Measurements from ENCODE around the gene HSF2. TPM values are rescaled to one million over a fixed set of nuclear protein-coding genes. Genes with fewer than 3 reads are reported as not detected.

HSF2 gene
- total RNA-seq, 2 experiments from 2014 or later = 18.1 to 20.6 TPM

DNA sequence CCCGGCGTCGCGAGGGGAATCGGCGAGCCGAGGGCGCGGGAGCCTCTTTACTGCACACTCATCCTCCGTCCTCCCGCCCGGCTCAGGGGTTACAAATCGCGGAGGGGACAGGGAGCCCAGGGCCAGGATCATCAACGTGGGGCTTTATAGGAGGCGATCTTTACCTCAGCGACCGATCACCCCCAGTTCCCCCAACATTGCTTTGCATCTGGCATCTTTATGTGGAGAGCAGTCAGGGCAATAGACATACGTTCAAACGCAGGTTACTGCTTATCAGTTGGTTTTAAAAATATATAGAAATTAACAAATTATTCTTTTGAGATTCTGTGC, 634 bp downstream of the HSF2 start:
- Mint-ChIP-seq H3K27ac (peak overlapping the region; percentile 96), H3K4me3 (peak overlapping the region; percentile 94), H3K9me3 (ENCODE audit: low read depth) (no peaks in the 10 kb centered on the region), H3K4me1 (peaks cover 48% of the 10 kb centered on the region), H3K27me3 (no peaks in the 10 kb centered on the region), H3K36me3 (ENCODE audit: low read depth) (peaks cover 9% of the 10 kb centered on the region)
- CTCF ChIA-PET = interaction anchor here (1.4 kb wide), 1 partner anchor 130 kb away, joined by 4 read pairs; no protein-coding TSS in a partner anchor
- POLR2A ChIA-PET = interaction anchor here (1.5 kb wide), 1 partner anchor 71 kb away, joined by 13 read pairs; the partner anchor contains the start of gene SERINC1
- intact Hi-C loops (cut with DNase I, micrococcal nuclease) = loop anchor here in 1 of 2 experiments (1.0 kb wide), 1 partner anchor 8 kb away; no protein-coding TSS in a partner anchor
- ATAC-seq (no peak), DNase-seq (peak; percentile 51)

- ChIA-PET CTCF (interaction anchor here (0.7 to 1.6 kb wide), 3 partner anchors 12 to 17 kb away, joined by 3 to 5 read pairs (median 4); no protein-coding TSS in a partner anchor), POLR2A (no interaction called here)
- Mint-ChIP-seq H3K9me3 (ENCODE audit: low read depth) (no peaks in the 10 kb centered on the region), H3K4me1 (peaks cover 49% of the 10 kb centered on the region), H3K36me3 (ENCODE audit: low read depth) (peaks cover 9% of the 10 kb centered on the region), H3K4me3 (peak overlapping the region; percentile 94), H3K27ac (peak overlapping the region; percentile 96), H3K27me3 (no peaks in the 10 kb centered on the region)
- ATAC-seq (no peak), DNase-seq (no peak)
- intact Hi-C loops (cut with DNase I, micrococcal nuclease) = loop anchor here in 1 of 2 experiments (1.0 kb wide), 1 partner anchor 8 kb away; no protein-coding TSS in a partner anchor
These were observed 1.1 kb downstream of the HSF2 start for GRCh38 chr6:122400462-122401089.

GRCh38 chr6:122401104-122401503, 1.7 kb downstream of the HSF2 start:
- no peak for ATAC-seq

DNA sequence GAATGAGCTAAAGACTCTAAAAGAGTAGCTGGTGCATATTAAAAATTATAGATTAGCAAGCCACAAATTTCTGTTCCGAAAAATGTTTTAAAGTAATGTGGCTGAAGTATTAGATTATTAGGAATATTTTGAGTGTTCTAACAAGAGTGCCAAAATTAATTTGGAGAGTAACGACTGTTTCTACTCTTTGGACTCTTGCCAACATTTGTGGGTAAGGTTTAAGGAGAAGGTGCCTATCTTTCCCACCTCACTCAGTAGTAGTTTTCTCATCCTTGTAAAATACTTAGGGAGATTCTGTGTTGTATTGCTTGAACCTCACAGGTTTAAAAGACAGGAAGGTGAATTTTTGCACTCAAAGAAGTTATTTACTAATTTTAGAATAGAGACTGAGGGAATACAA, 5.0 kb downstream of the HSF2 start:
- DNase-seq (no peak), ATAC-seq (no peak)
- intact Hi-C loops (cut with DNase I, micrococcal nuclease) = no loop called here
- peaks cover 7% of the 10 kb centered on the region for H3K9me3 Mint-ChIP-seq (ENCODE audit: low read depth)
- H3K36me3 Mint-ChIP-seq (ENCODE audit: low read depth) = peaks cover 38% of the 10 kb centered on the region
- no peak overlapping the region for H3K27ac Mint-ChIP-seq
- peaks cover 77% of the 10 kb centered on the region for H3K4me1 Mint-ChIP-seq
- ChIA-PET POLR2A (no interaction called here), CTCF (interaction anchor here (1.1 to 2.9 kb wide), 4 partner anchors 10 to 22 kb away, joined by 3 to 8 read pairs (median 4); no protein-coding TSS in a partner anchor)
- no peaks in the 10 kb centered on the region for H3K27me3 Mint-ChIP-seq
- H3K4me3 Mint-ChIP-seq = no peak overlapping the region

More at GRCh38 chr6:122401104-122401503, 1.7 kb downstream of the HSF2 start:
- Mint-ChIP-seq H3K4me3 (peak overlapping the region; percentile 94), H3K4me1 (peaks cover 55% of the 10 kb centered on the region), H3K9me3 (ENCODE audit: low read depth) (no peaks in the 10 kb centered on the region), H3K27ac (peak overlapping the region; percentile 17), H3K27me3 (no peaks in the 10 kb centered on the region), H3K36me3 (ENCODE audit: low read depth) (peaks cover 14% of the 10 kb centered on the region)
- no peak for DNase-seq
- CTCF ChIA-PET = interaction anchor here (0.7 to 1.6 kb wide), 4 partner anchors 12 to 73 kb away, joined by 3 to 5 read pairs (median 4); no protein-coding TSS in a partner anchor
- POLR2A ChIA-PET = no interaction called here
- intact Hi-C loops (cut with DNase I, micrococcal nuclease) = no loop called here

GRCh38 chr6:122405417-122405816, 6.0 kb downstream of the HSF2 start:
- Mint-ChIP-seq H3K4me3 (no peak overlapping the region), H3K36me3 (ENCODE audit: low read depth) (peaks cover 40% of the 10 kb centered on the region)

DNA sequence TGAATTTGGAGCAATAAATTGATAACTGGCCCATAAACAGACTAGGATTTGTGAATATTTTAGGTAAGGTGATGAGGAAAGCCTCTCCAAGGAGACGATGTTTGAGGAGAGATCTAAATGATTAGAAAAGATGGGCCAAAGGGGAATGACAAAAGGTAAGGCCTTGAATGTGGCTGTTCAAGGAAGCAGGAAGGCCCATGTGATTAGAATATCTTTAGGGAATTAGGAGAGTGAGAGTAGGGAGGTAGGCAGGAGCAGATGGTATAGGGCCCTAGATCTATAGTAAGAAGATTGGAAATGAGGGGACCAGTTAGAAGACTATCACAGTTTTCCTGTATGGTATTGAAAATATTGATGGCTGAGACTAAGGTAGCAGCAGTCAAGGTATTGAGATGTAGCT, 6.7 kb downstream of the HSF2 start:
- ATAC-seq (no peak), DNase-seq (no peak)
- POLR2A ChIA-PET = no interaction called here
- Mint-ChIP-seq H3K9me3 (ENCODE audit: low read depth) (peaks cover 7% of the 10 kb centered on the region), H3K4me3 (no peak overlapping the region), H3K36me3 (ENCODE audit: low read depth) (peaks cover 45% of the 10 kb centered on the region), H3K27me3 (no peaks in the 10 kb centered on the region), H3K4me1 (peaks cover 88% of the 10 kb centered on the region), H3K27ac (peak overlapping the region; percentile 56)
- intact Hi-C loops (cut with DNase I, micrococcal nuclease) = no loop called here
- CTCF ChIA-PET = interaction anchor here (0.9 kb wide), 2 partner anchors 12 to 20 kb away, joined by 3 to 4 read pairs; no protein-coding TSS in a partner anchor

More at GRCh38 chr6:122405417-122405816, 6.0 kb downstream of the HSF2 start:
- H3K4me1 Mint-ChIP-seq = peaks cover 85% of the 10 kb centered on the region
- CTCF ChIA-PET = interaction anchor here (0.9 kb wide), 2 partner anchors 13 to 21 kb away, joined by 3 to 4 read pairs; no protein-coding TSS in a partner anchor
- no peaks in the 10 kb centered on the region for H3K27me3 Mint-ChIP-seq
- peak; percentile 40 for ATAC-seq
- no peak for DNase-seq
- peaks cover 7% of the 10 kb centered on the region for H3K9me3 Mint-ChIP-seq (ENCODE audit: low read depth)
- H3K27ac Mint-ChIP-seq = no peak overlapping the region
- POLR2A ChIA-PET = no interaction called here
- intact Hi-C loops (cut with DNase I, micrococcal nuclease) = no loop called here

DNA sequence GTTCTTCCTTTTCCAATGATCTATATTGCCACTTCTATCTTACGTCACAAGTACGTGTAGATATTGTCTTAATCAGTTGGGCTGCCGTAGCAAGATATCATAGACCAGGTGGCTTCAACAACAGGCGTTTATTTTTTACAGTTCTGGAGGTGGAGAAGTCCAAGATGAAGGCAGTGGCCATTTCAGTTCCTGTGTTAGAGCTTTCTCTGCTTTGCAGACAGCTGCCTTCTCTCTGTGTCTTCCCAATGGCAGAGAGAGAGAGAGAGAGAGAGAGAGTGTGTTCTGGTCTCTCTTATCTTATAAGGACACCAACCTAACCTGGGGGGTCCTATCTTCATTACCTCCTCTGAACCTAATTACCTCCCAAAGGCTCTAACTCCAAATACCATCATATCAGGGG, 8.3 kb downstream of the HSF2 start:
- H3K4me3 Mint-ChIP-seq = no peak overlapping the region
- ATAC-seq = no peak
- peaks cover 54% of the 10 kb centered on the region for H3K36me3 Mint-ChIP-seq (ENCODE audit: low read depth)
- H3K27ac Mint-ChIP-seq = peak overlapping the region; percentile 99
- ChIA-PET CTCF (interaction anchor here (1.8 kb wide), 1 partner anchor 9 kb away, joined by 6 read pairs; the partner anchor contains the start of gene HSF2), POLR2A (no interaction called here)
- peaks cover 83% of the 10 kb centered on the region for H3K4me1 Mint-ChIP-seq
- intact Hi-C loops (cut with DNase I, micrococcal nuclease) = loop anchor here (1.0 to 2.0 kb wide), 2 partner anchors 7 to 63 kb away; partner anchors contain the start of gene SERINC1 (in 1 of the 2)
- no peak for DNase-seq
- peaks cover 7% of the 10 kb centered on the region for H3K9me3 Mint-ChIP-seq (ENCODE audit: low read depth)
- H3K27me3 Mint-ChIP-seq = no peaks in the 10 kb centered on the region

DNA sequence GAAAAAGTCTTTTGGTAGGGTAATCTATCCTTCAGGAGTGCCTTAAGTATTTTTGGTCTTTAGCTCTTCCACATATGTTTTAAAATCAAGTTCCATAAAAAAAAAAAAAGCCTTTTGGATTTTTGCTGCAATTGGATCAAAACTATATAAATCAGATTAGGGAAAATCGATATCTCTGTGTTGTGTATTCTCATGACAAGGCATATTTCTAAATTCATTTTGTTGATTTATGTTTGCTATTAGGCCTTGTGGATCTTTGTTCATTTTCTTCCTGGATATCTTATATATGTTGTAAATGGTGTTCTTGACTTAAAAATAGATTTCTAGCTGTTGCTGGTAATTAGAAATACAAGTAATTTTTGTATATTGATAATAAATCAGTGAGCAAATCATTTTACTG, 8.8 kb downstream of the HSF2 start:
- H3K27ac Mint-ChIP-seq = peak overlapping the region; percentile 99
- H3K4me3 Mint-ChIP-seq = peak overlapping the region; percentile 74
- peaks cover 81% of the 10 kb centered on the region for H3K4me1 Mint-ChIP-seq
- DNase-seq (no peak), ATAC-seq (no peak)
- ChIA-PET POLR2A (no interaction called here), CTCF (interaction anchor here (0.7 to 1.8 kb wide), 3 partner anchors 9 to 58 kb away, joined by 3 to 6 read pairs (median 3); partner anchors contain the start of gene HSF2)
- H3K36me3 Mint-ChIP-seq (ENCODE audit: low read depth) = peaks cover 56% of the 10 kb centered on the region
- no peaks in the 10 kb centered on the region for H3K27me3 Mint-ChIP-seq
- intact Hi-C loops (cut with DNase I, micrococcal nuclease) = loop anchor here (1.0 to 2.0 kb wide), 2 partner anchors 8 to 63 kb away; partner anchors contain the start of gene SERINC1 (in 1 of the 2)
- H3K9me3 Mint-ChIP-seq (ENCODE audit: low read depth) = peaks cover 7% of the 10 kb centered on the region

DNA sequence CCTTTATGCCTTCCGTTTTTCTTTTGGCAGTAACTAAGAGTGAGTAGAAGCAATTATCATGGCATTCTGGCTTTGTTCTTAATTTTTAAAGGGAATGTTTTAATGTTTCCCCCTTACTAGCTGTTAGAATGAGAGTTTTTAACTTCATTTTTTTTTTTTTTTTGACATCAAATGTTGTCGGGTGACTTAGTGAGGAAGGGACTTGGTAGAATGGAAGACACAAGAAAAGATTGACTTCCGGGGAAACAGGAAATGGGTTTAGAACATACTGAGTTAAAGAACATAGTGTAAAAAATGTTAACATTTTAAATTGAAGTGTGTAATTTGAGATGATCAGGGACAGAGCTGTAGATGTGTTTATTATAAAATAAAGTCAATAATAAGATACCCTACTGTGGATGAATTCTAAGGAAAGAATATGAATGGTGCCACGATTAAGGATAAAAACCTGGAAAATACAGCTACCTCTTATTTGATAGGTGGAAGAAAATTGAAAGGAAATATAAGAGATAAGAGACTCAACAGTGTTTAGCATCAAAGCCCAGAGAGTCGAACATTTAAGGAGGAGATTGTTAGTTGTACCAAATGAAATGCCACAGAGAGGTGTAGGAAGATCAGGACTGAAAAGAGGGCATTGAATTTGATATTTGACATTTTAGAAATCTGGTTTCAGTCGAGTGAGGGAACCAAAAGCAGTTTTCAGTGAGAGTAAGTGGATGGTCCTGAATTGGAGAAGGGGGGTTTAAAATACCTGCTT, 9.4 kb downstream of the HSF2 start:
- no peak for DNase-seq
- POLR2A ChIA-PET = no interaction called here
- CTCF ChIA-PET = interaction anchor here (0.7 to 1.8 kb wide), 4 partner anchors 10 to 57 kb away, joined by 3 to 6 read pairs (median 3); partner anchors contain the start of gene HSF2
- intact Hi-C loops (cut with DNase I, micrococcal nuclease) = loop anchor here (1.0 to 2.0 kb wide), 2 partner anchors 9 to 62 kb away; partner anchors contain the start of gene SERINC1 (in 1 of the 2)
- H3K9me3 Mint-ChIP-seq (ENCODE audit: low read depth) = peaks cover 7% of the 10 kb centered on the region
- H3K4me1 Mint-ChIP-seq = peaks cover 75% of the 10 kb centered on the region
- peaks cover 61% of the 10 kb centered on the region for H3K36me3 Mint-ChIP-seq (ENCODE audit: low read depth)
- peak overlapping the region; percentile 74 for H3K4me3 Mint-ChIP-seq
- peak; percentile 79 for ATAC-seq
- no peaks in the 10 kb centered on the region for H3K27me3 Mint-ChIP-seq
- peak overlapping the region; percentile 99 for H3K27ac Mint-ChIP-seq

DNA sequence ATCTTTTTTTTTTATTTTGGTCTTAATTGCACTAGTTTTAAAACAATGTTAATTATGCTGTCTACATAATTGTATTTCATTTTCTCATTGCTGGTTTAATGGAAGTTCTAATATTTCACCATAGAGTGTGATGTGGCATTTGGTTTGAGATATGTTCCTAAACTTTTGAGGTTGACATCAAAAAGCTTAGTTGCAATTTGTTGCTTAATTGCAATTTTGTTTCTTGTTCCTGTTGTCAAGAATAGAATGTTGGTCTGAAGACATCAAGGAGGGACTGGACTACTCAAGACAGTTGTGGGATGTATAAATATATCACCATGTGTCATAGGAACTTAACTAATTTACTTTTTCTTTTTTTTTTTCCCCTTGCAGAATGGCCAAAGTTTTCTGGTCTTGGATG, 12.5 kb downstream of the HSF2 start:
- H3K4me3 Mint-ChIP-seq = no peak overlapping the region
- DNase-seq (no peak), ATAC-seq (no peak)
- H3K36me3 Mint-ChIP-seq (ENCODE audit: low read depth) = peaks cover 53% of the 10 kb centered on the region
- peaks cover 48% of the 10 kb centered on the region for H3K4me1 Mint-ChIP-seq
- intact Hi-C loops (cut with DNase I, micrococcal nuclease) = no loop called here
- no peaks in the 10 kb centered on the region for H3K27me3 Mint-ChIP-seq
- no peak overlapping the region for H3K27ac Mint-ChIP-seq
- CTCF ChIA-PET = interaction anchor here (0.6 to 1.3 kb wide), 3 partner anchors 13 to 48 kb away, joined by 3 to 4 read pairs (median 4); no protein-coding TSS in a partner anchor
- POLR2A ChIA-PET = no interaction called here
- H3K9me3 Mint-ChIP-seq (ENCODE audit: low read depth) = peaks cover 4% of the 10 kb centered on the region

DNA sequence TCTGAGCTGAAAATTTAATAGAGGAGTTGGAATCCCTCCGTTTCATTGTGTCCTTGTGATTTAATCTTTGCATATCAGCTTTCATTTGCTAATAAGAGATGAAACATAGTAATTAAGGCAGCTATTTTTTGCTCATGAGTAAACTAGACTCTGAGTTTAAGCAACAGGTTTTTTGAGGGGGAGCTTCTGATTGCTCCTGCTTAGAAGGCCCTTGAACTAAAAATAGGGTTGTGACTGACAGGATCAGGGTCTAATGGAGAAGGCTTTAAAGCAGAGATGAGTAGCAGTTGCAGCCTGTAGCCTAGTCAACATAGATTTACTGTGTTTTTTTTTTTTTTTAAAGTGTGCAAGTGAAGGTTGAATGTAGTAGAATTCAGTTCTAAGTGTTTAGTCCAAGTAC, 17.4 kb downstream of the HSF2 start:
- Mint-ChIP-seq H3K36me3 (ENCODE audit: low read depth) (peaks cover 41% of the 10 kb centered on the region), H3K4me3 (no peak overlapping the region), H3K4me1 (peaks cover 5% of the 10 kb centered on the region), H3K27me3 (no peaks in the 10 kb centered on the region), H3K9me3 (ENCODE audit: low read depth) (no peaks in the 10 kb centered on the region), H3K27ac (no peak overlapping the region)
- no peak for DNase-seq
- ATAC-seq = no peak
- POLR2A ChIA-PET = no interaction called here
- intact Hi-C loops (cut with DNase I, micrococcal nuclease) = no loop called here
- CTCF ChIA-PET = interaction anchor here (1.0 to 1.4 kb wide), 3 partner anchors 13 to 35 kb away, joined by 3 to 5 read pairs (median 3); no protein-coding TSS in a partner anchor

All from activated CD4-positive, alpha-beta T cell treated with anti-CD3 and anti-CD28 coated beads for 36 hours (primary cell).